ENCODE measurements around the gene TRERF1. TPM values are rescaled to one million over a fixed set of nuclear protein-coding genes. Genes with fewer than 3 reads are reported as not detected.

Gene TRERF1
- total and polyA plus RNA-seq, 7 donors = 0.21 to 0.99 (median 0.44) TPM

GRCh38 chr6:42275376-42276033, 176.2 kb downstream of the TRERF1 start:
- peaks cover 6% of the 10 kb centered on the region for H3K4me1 ChIP-seq
- intact Hi-C loops (cut with DNase I) = no loop called here
- TF ChIP-seq CTCF (IDR thresholded peaks at IDR 0.05) = no peak
- DNase-seq (no peak), ATAC-seq (no peak)
- H3K4me3 ChIP-seq = no peak overlapping the region
- no peak overlapping the region for H3K27ac ChIP-seq
- no peaks in the 10 kb centered on the region for H3K36me3 ChIP-seq (ENCODE audit: insufficient read depth in 1 of 2, low read depth in 1 of 2)
- no peaks in the 10 kb centered on the region for H3K27me3 ChIP-seq (ENCODE audit: insufficient read depth in 3 of 3, low read length in 2 of 3)
- WGBS, 3 donors = 87 to 91% (median 89%) methylated on average over 12 of the region's 12 CpGs
- no peaks in the 10 kb centered on the region for H3K9me3 ChIP-seq

- H3K27ac ChIP-seq = no peak overlapping the region
- intact Hi-C loops (cut with DNase I) = no loop called here
- H3K4me3 ChIP-seq = no peak overlapping the region
- WGBS, 3 donors = 93 to 94% (median 93%) methylated on average over 6 of the region's 6 CpGs
- H3K9me3 ChIP-seq = no peaks in the 10 kb centered on the region
- DNase-seq (no peak), ATAC-seq (no peak)
- no peak for TF ChIP-seq CTCF (IDR thresholded peaks at IDR 0.05)
- H3K27me3 ChIP-seq (ENCODE audit: insufficient read depth in 3 of 3, low read length in 2 of 3) = no peaks in the 10 kb centered on the region
- peaks cover 6% of the 10 kb centered on the region for H3K4me1 ChIP-seq
- H3K36me3 ChIP-seq (ENCODE audit: insufficient read depth in 1 of 2, low read depth in 1 of 2) = no peaks in the 10 kb centered on the region
Observed at GRCh38 chr6:42274898-42275297, 176.8 kb downstream of the TRERF1 start.

GRCh38 chr6:42271834-42272805, 179.6 kb downstream of the TRERF1 start:
- H3K9me3 ChIP-seq = no peaks in the 10 kb centered on the region
- no peak for TF ChIP-seq CTCF (IDR thresholded peaks at IDR 0.05)
- intact Hi-C loops (cut with DNase I) = no loop called here

GRCh38 chr6:42269974-42270510, 181.7 kb downstream of the TRERF1 start:
- Histone ChIP-seq H3K4me1 (no peaks in the 10 kb centered on the region), H3K36me3 (ENCODE audit: insufficient read depth in 1 of 2, low read depth in 1 of 2) (no peaks in the 10 kb centered on the region), H3K9me3 (no peaks in the 10 kb centered on the region), H3K27ac (no peak overlapping the region), H3K27me3 (ENCODE audit: insufficient read depth in 3 of 3, low read length in 2 of 3) (no peaks in the 10 kb centered on the region), H3K4me3 (no peak overlapping the region)
- ATAC-seq (no peak), DNase-seq (no peak)
- WGBS, 3 donors = 86 to 91% (median 89%) methylated on average over 4 of the region's 4 CpGs
- intact Hi-C loops (cut with DNase I) = no loop called here
- no peak for TF ChIP-seq CTCF (IDR thresholded peaks at IDR 0.05)

More at GRCh38 chr6:42271834-42272805, 179.6 kb downstream of the TRERF1 start:
- Histone ChIP-seq H3K36me3 (ENCODE audit: insufficient read depth in 1 of 2, low read depth in 1 of 2) (no peaks in the 10 kb centered on the region), H3K27ac (no peak overlapping the region), H3K4me1 (no peaks in the 10 kb centered on the region), H3K4me3 (no peak overlapping the region), H3K27me3 (ENCODE audit: insufficient read depth in 3 of 3, low read length in 2 of 3) (no peaks in the 10 kb centered on the region)
- 70 to 78% (median 71%) methylated on average over 7 of the region's 7 CpGs for WGBS, 3 donors
- ATAC-seq (no peak), DNase-seq (no peak)
